IMR-90 (cell line): ENCODE data around the gene GJB4. TPM values are rescaled to one million over a fixed set of nuclear protein-coding genes. Genes with fewer than 3 reads are reported as not detected.

Experiments used
- ATAC-seq: fragments of 200-7000 bp; cut with Tn5 transposase; 2 replicates; pipeline ENCODE4 v1.9.1; 2020; ENCODE audit warnings: low read depth, mild to moderate bottlenecking, moderate library complexity
- BruUV-seq: library from RNA; stranded (reverse); fragments of 400-500 nt; replicated peaks from 2 replicates; lab custom pipeline; 2021; lab: Mats Ljungman, UMichigan
- CTCF ChIA-PET: fragments of 300-600 bp; formaldehyde crosslinking; extraction: SDS; loops from one replicate; lab custom pipeline; 2021; ENCODE audit warnings: antibody characterized with exemption; lab: Yijun Ruan, JAX
- POLR2A ChIA-PET: fragments of 300-600 bp; sonication (Branson Sonifier 250); formaldehyde crosslinking; loops from one replicate; lab custom pipeline; 2022; ENCODE audit warnings: antibody characterized with exemption; ENCODE audit not compliant: unreplicated experiment; lab: Charles Lee
- DNase-seq: peaks from one replicate; pipeline ENCODE4 v3.0.0; 2013
- H2AFZ ChIP-seq: replicated peaks from 2 replicates; pipeline ENCODE3; 2013; ENCODE audit warnings: low read length, mild to moderate bottlenecking; ENCODE audit not compliant: poor library complexity
- H2AK5ac ChIP-seq: 2 replicates; pipeline ENCODE4 v1.6.1; 2013; ENCODE audit warnings: low read depth, low read length, inconsistent platforms
- H2AK9ac ChIP-seq: replicated peaks from 2 replicates; pipeline ENCODE3; 2013; ENCODE audit warnings: mild to moderate bottlenecking, low read depth, low read length, moderate library complexity; ENCODE audit not compliant: poor library complexity
- H2BK120ac ChIP-seq: 2 replicates; pipeline ENCODE4 v1.6.1; 2013; ENCODE audit warnings: low read depth, low read length, inconsistent platforms
- H2BK15ac ChIP-seq: 3 replicates; pipeline ENCODE4 v1.6.1; 2013; ENCODE audit warnings: low read depth, low read length, inconsistent platforms
- H2BK20ac ChIP-seq: 2 replicates; pipeline ENCODE4 v1.6.1; 2013; ENCODE audit warnings: low read depth, mild to moderate bottlenecking, inconsistent platforms, low read length, moderate library complexity
- H2BK5ac ChIP-seq: 2 replicates; pipeline ENCODE4 v1.6.1; 2013; ENCODE audit warnings: mild to moderate bottlenecking, low read depth, low read length, inconsistent platforms; ENCODE audit not compliant: poor library complexity, severe bottlenecking
- H3K14ac ChIP-seq: replicated peaks from 2 replicates; pipeline ENCODE4 v1.6.1; 2013; ENCODE audit warnings: low read depth, low read length, inconsistent platforms
- H3K18ac ChIP-seq: 2 replicates; pipeline ENCODE4 v1.6.1; 2013; ENCODE audit warnings: low read depth, low read length, control low read depth
- H3K23ac ChIP-seq: 2 replicates; pipeline ENCODE4 v1.6.1; 2013; ENCODE audit warnings: low read depth, low read length, inconsistent platforms
- H3K27ac ChIP-seq: 2 replicates; pipeline ENCODE4 v1.5.1; 2013; ENCODE audit warnings: mild to moderate bottlenecking, control low read depth, low read length; ENCODE audit not compliant: insufficient read depth
- H3K27me3 ChIP-seq: 2 replicates; pipeline ENCODE4 v1.6.1; 2013; ENCODE audit warnings: low read length; ENCODE audit not compliant: control insufficient read depth, insufficient read depth
- H3K36me3 ChIP-seq: 2 replicates; pipeline ENCODE4 v1.6.1; 2013; ENCODE audit warnings: low read length, mixed read lengths; ENCODE audit not compliant: control insufficient read depth, insufficient read depth
- H3K4ac ChIP-seq: 2 replicates; pipeline ENCODE4 v1.6.1; 2013; ENCODE audit warnings: low read depth, low read length, inconsistent platforms
- H3K4me1 ChIP-seq: 2 replicates; pipeline ENCODE4 v1.6.1; 2013; ENCODE audit warnings: low read length, mixed read lengths; ENCODE audit not compliant: control insufficient read depth, insufficient read depth
- H3K4me2 ChIP-seq: 2 replicates; pipeline ENCODE4 v1.6.1; 2013; ENCODE audit warnings: low read depth, mild to moderate bottlenecking, control low read depth, low read length, moderate library complexity
- H3K4me3 ChIP-seq: 2 replicates; pipeline ENCODE4 v1.5.1; 2013; ENCODE audit warnings: low read depth, mild to moderate bottlenecking, control low read depth, low read length, moderate library complexity; ENCODE audit not compliant: insufficient read depth
- H3K56ac ChIP-seq: 2 replicates; pipeline ENCODE4 v1.6.1; 2013; ENCODE audit warnings: low read length, inconsistent platforms; ENCODE audit not compliant: insufficient read depth; ENCODE audit errors: extremely low read depth
- H3K79me1 ChIP-seq, 2 experiments: 2 replicates each; pipeline ENCODE4 v1.6.1; 2013; ENCODE audit warnings: low read length in 2 of 2, inconsistent platforms in 1 of 2, low read depth in 1 of 2
- H3K9ac ChIP-seq: 2 replicates; pipeline ENCODE4 v1.6.1; 2013; ENCODE audit warnings: low read depth, low read length, control low read depth
- H3K9me1 ChIP-seq: 2 replicates; pipeline ENCODE4 v1.6.1; 2013; ENCODE audit warnings: low read length, inconsistent platforms; ENCODE audit not compliant: insufficient read depth
- H3K9me3 ChIP-seq: 2 replicates; pipeline ENCODE4 v1.6.1; 2013; ENCODE audit warnings: low read length; ENCODE audit not compliant: control insufficient read depth, insufficient read depth
- H4K20me1 ChIP-seq: 2 replicates; pipeline ENCODE4 v1.6.1; 2013; ENCODE audit warnings: low read length, inconsistent platforms; ENCODE audit not compliant: insufficient read depth
- H4K5ac ChIP-seq: 2 replicates; pipeline ENCODE4 v1.6.1; 2013; ENCODE audit warnings: mild to moderate bottlenecking, low read depth, low read length, control low read depth
- H4K8ac ChIP-seq, 2 experiments: 2 replicates each; pipeline ENCODE4 v1.6.1; 2013; ENCODE audit warnings: low read depth in 2 of 2, low read length in 2 of 2, control low read depth in 1 of 2, inconsistent platforms in 1 of 2
- H4K91ac ChIP-seq: 2 replicates; pipeline ENCODE4 v1.6.1; 2013; ENCODE audit warnings: low read depth, low read length, inconsistent platforms; ENCODE audit not compliant: insufficient read depth
- BHLHE40 ChIP-seq: fragments of 150-350 bp; IDR thresholded peaks from 2 replicates; pipeline ENCODE4 v1.6.1; 2016; ENCODE audit warnings: mild to moderate bottlenecking, low read depth, low read length
- CEBPB ChIP-seq: IDR thresholded peaks from 2 replicates; pipeline ENCODE4 v1.6.1; 2012; ENCODE audit warnings: low read depth, low read length, improper control_type of control experiment
- CHD1 ChIP-seq: IDR thresholded peaks from 2 replicates; pipeline ENCODE4 v1.6.1; 2012; ENCODE audit warnings: low read depth, low read length, improper control_type of control experiment
- CTCF ChIP-seq: conservative IDR thresholded peaks from 2 replicates; pipeline ENCODE4 v1.5.1; 2012; ENCODE audit warnings: mild to moderate bottlenecking, low read depth, low read length, improper control_type of control experiment
- ELK1 ChIP-seq: fragments of 150-350 bp; IDR thresholded peaks from 2 replicates; pipeline ENCODE4 v1.6.1; 2016; ENCODE audit warnings: low read depth, mild to moderate bottlenecking, low read length, moderate library complexity, borderline replicate concordance
- FOS ChIP-seq: fragments of 150-350 bp; IDR thresholded peaks from 2 replicates; pipeline ENCODE4 v1.6.1; 2016; ENCODE audit warnings: low read depth, low read length
- MAFK ChIP-seq: IDR thresholded peaks from 2 replicates; pipeline ENCODE4 v1.6.1; 2012; ENCODE audit warnings: low read depth, low read length, improper control_type of control experiment
- MXI1 ChIP-seq: IDR thresholded peaks from 2 replicates; pipeline ENCODE4 v1.6.1; 2012; ENCODE audit warnings: low read depth, mild to moderate bottlenecking, low read length, moderate library complexity, borderline replicate concordance
- NFE2L2 ChIP-seq: fragments of 150-350 bp; IDR thresholded peaks from 2 replicates; pipeline ENCODE4 v1.6.1; 2016; ENCODE audit warnings: low read depth, mild to moderate bottlenecking, low read length
- POLR2A ChIP-seq: IDR thresholded peaks from 2 replicates; pipeline ENCODE4 v1.6.1; 2012; ENCODE audit warnings: mild to moderate bottlenecking, low read depth, low read length
- RAD21 ChIP-seq: IDR thresholded peaks from 2 replicates; pipeline ENCODE4 v1.6.1; 2012; ENCODE audit warnings: low read length, improper control_type of control experiment
- RCOR1 ChIP-seq: IDR thresholded peaks from 2 replicates; pipeline ENCODE4 v1.6.1; 2012; ENCODE audit warnings: mild to moderate bottlenecking, low read length, improper control_type of control experiment; ENCODE audit not compliant: insufficient replicate concordance
- RFX5 ChIP-seq: IDR thresholded peaks from 2 replicates; pipeline ENCODE4 v1.8.0; 2012; ENCODE audit warnings: low read depth, mild to moderate bottlenecking, low read length, moderate library complexity
- USF2 ChIP-seq: fragments of 150-350 bp; IDR thresholded peaks from 2 replicates; pipeline ENCODE4 v1.6.1; 2017; ENCODE audit warnings: mild to moderate bottlenecking, antibody characterized with exemption, low read length, low read depth
- WGBS, 2 experiments: methylation state at CpG; one replicate each; pipeline versions ENCODE4 v1.1.5 to v1.1.7; 2013; ENCODE audit warnings: missing lambda C conversion rate in 2 of 2; ENCODE audit not compliant: insufficient read length in 1 of 2; ENCODE audit errors: extremely low coverage in 2 of 2; 5-methylcytosine and 5-hydroxymethylcytosine counted together
- dilution Hi-C: fragments of 300-500 bp; cut with HindIII; formaldehyde crosslinking; loops from one replicate; pipeline ENCODE4 v1.14.3; 2018; ENCODE audit warnings: low sequenced_read_pairs; ENCODE audit not compliant: unreplicated experiment
- in situ Hi-C: fragments of 300-500 bp; cut with MboI; formaldehyde crosslinking; loops from 3 replicates; pipeline ENCODE4 v1.14.3; 2019; ENCODE audit warnings: low sequenced_read_pairs, inconsistent platforms, mixed read lengths
- intact Hi-C: fragments of 100-400 bp; cut with micrococcal nuclease; formaldehyde crosslinking; loops from 2 replicates; pipeline ENCODE4 v1.10.0; 2022
- polyA plus RNA-seq, 3 experiments: library from polyadenylated mRNA; depleted of rRNA; stranded (reverse); fragments of >200 nt; gene quantifications; 2 replicates each; pipeline ENCODE4 v1.2.3, GENCODE V29; 2012; ENCODE audit warnings: low replicate concordance in 1 of 3
- total RNA-seq: library from RNA; depleted of rRNA; stranded (reverse); fragments of >200 nt; gene quantifications from 2 replicates; pipeline ENCODE4 v1.2.3, GENCODE V29; 2012

GJB4 gene
- total and polyA plus RNA-seq, 2 of the 4 experiments (the other 2 are of a cell fraction) = not detected

GRCh38 chr1:34787461-34788420 lies 28.2 kb downstream of the GJB4 start:
- ATAC-seq (peak; percentile 71), DNase-seq (peak; percentile 39)
- CTCF ChIA-PET = no interaction called here
- no peaks in the 10 kb centered on the region for H4K20me1 ChIP-seq
- H2BK15ac ChIP-seq = no peak overlapping the region
- H2AFZ ChIP-seq = no peak overlapping the region
- peaks cover 2% of the 10 kb centered on the region; the same call in 1 of the 2 replicates for H3K4me1 ChIP-seq
- intact Hi-C loops (loop anchor here (5.0 kb wide), 2 partner anchors 195 to 390 kb away; no protein-coding TSS in a partner anchor), dilution Hi-C loops (no loop called here), in situ Hi-C loops (no loop called here)
- H3K9ac ChIP-seq = no peak overlapping the region
- H3K4ac ChIP-seq = no peak overlapping the region
- no peak overlapping the region for H2BK20ac ChIP-seq
- no peak overlapping the region for H4K91ac ChIP-seq
- H3K9me1 ChIP-seq = peaks cover 4% of the 10 kb centered on the region; the same call in 1 of the 2 replicates
- H4K5ac ChIP-seq = no peak overlapping the region
- no peak overlapping the region for H2BK5ac ChIP-seq
- no TSS peak for BruUV-seq
- H3K27me3 ChIP-seq = peaks cover 6% of the 10 kb centered on the region
- H4K8ac ChIP-seq = no peak overlapping the region
- H3K9me3 ChIP-seq = peaks cover 6% of the 10 kb centered on the region
- H2BK120ac ChIP-seq = no peak overlapping the region; the same call in 1 of the 2 replicates
- no peak overlapping the region for H3K4me2 ChIP-seq
- no peak overlapping the region for H3K27ac ChIP-seq
- POLR2A ChIA-PET = no interaction called here
- no peak overlapping the region for H3K14ac ChIP-seq
- H2AK5ac ChIP-seq = 0 out of 2 replicates have a peak overlapping the region, but pooled peaks have one; percentile 43
- no peaks in the 10 kb centered on the region for H3K79me1 ChIP-seq
- H3K18ac ChIP-seq = no peak overlapping the region
- no peak overlapping the region for H3K23ac ChIP-seq
- H2AK9ac ChIP-seq = peak overlapping the region; percentile 37
- no peaks in the 10 kb centered on the region for H3K36me3 ChIP-seq
- WGBS, 2 experiments = 17% methylated on average over 1 of the region's 9 CpGs; no CpG with 5 or more reads in 1 of the 2 experiments
- H3K4me3 ChIP-seq = no peak overlapping the region
- no peak overlapping the region for H3K56ac ChIP-seq
- TF ChIP-seq MAFK (no peak), RCOR1 (no peak), CTCF (peak; percentile 33), ELK1 (no peak), MXI1 (no peak), RAD21 (peak; percentile 17; the same call in 1 of the 2 replicates), POLR2A (no peak), FOS (no peak), USF2 (no peak), CEBPB (no peak), CHD1 (no peak), RFX5 (no peak), BHLHE40 (no peak), NFE2L2 (no peak)
